Activated CD8-positive, alpha-beta memory T cell treated with anti-CD3 and anti-CD28 coated beads, Interleukin-2, amount 50 U/mL, for 1 hour (primary cell): ENCODE results near the gene DYSF.

Experiments used
- DNase-seq: peaks from one replicate; pipeline ENCODE4 v3.0.0-alpha.2; 2020; ENCODE audit errors: extremely low read depth

Gene DYSF

DNA sequence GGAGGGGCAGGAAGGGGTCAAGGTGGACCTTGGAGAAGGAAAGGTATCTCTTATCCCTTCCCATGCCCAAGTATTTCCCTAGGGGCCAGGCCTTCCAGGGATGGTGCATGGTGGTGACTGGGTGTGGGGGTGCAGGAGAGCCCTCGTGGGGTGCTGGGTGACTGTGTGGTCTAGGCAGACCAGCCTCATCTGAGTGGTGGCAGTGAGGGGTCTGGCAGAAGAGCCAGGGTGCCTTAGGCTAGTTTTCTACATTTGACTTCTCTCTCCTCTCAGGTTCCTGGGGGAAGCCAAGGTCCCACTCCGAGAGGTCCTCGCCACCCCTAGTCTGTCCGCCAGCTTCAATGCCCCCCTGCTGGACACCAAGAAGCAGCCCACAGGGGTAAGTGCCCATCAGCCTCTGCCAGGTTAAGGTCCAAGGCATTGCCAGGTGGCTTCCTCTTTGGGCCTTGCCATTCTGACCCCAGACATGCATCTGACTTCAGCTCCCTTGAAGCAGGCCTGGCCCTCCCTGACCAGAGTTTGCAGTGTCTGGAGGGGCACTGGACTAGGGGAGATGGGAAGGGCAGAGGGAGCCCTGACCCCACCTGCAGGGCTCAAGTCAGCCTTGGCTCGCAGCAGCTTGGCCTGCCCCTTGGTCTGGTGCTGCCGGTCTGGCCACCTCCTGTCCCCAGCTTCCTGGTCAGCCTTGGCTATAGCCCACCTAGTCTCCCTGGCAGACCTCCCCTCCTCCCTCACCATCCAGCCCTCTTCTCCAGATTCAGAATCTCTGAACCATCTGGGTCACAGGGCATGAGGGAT is 49.8 kb downstream of the DYSF start:
- no peak for DNase-seq

DNA sequence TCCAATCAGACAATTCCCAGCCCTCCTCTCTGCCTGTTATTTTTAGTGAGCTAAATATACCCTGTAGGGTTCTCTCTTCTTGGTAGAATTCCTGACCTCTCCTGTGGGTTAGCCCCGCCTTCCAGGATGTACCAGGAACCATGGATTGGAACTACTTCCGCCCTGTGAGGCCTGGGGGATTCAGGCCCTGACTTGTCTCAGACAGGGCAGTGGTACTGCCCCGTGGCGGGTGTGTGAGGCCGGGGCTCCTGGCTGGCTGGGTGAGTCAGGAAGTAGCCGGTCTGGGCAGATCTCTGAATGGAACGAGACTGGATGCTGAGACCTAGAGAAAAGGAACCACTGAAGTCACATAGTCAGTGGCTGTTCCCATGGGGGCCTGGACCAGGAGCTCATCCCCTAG is 50.5 kb downstream of the DYSF start:
- no peak for DNase-seq

DNA sequence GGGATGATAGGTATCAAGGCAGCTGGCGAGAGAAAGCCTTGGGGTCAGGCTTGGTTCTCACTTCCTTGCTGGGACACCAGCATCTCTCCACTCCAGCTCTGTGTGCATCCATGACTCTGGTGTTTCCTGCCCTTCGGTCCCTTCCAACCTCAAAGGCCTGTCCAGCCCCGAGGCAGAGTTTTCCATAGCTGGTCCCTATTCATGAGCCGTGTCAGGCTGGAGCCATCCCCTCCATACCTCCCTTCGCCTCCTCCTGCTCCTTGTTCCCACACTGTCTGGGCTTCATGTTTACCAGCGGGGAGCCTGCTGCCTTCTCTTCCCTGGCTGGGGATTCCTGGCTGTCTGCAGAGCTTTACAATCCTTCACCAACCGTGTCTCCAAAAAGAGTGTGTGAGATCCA is 51.2 kb downstream of the DYSF start:
- DNase-seq: no peak

DNA sequence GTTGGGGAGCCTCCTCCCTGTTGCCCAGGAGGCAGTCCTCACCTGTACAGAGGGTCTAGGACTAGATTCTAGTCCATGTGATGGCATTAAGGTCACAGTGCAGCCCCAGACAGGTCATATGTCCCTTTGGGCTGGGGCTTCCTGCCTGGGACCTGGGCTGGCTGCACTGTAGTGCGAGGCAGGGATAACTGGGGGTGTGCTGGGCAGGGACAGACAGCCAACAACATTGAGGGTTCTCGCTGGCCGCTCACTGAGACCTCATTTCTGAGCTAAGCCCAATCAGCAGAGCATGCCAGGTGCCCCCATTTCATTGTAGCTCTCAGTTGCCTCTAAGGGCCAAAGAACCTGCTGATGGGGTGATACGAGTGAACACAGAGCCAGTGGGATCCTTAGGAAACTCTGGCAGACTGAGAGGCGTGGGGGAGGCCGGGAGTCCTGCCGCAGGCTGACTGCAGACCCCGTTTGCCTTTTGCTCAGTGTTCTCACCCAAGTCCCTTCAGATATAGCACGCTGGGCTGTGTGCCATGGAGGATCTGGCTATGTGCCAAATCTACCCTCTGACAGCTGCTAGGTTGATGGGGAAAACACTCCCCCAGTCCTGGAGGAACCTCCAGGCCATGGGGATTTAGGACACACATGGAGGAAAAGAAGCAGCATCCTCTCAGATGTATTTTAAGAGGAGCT is 51.9 kb downstream of the DYSF start:
- no peak for DNase-seq

DNA sequence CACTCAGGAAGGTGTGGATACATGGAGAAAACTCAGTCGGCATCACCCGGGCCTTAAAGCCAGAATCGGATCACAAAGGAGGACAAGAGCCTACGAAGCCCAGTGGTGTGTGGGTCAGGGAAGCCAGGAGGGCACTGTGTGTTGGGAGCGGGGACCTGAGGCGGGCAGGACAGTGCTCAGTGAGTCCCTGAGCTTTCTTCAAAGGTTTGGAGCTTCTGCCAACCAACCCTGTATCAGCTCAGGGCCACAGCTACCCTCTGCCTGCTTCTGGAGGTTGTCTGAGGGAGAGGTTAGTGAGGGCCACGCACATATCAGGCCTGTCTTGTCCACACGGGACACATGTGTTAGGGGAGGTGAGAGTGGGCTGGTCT is 52.4 kb downstream of the DYSF start:
- DNase-seq: no peak

DNA sequence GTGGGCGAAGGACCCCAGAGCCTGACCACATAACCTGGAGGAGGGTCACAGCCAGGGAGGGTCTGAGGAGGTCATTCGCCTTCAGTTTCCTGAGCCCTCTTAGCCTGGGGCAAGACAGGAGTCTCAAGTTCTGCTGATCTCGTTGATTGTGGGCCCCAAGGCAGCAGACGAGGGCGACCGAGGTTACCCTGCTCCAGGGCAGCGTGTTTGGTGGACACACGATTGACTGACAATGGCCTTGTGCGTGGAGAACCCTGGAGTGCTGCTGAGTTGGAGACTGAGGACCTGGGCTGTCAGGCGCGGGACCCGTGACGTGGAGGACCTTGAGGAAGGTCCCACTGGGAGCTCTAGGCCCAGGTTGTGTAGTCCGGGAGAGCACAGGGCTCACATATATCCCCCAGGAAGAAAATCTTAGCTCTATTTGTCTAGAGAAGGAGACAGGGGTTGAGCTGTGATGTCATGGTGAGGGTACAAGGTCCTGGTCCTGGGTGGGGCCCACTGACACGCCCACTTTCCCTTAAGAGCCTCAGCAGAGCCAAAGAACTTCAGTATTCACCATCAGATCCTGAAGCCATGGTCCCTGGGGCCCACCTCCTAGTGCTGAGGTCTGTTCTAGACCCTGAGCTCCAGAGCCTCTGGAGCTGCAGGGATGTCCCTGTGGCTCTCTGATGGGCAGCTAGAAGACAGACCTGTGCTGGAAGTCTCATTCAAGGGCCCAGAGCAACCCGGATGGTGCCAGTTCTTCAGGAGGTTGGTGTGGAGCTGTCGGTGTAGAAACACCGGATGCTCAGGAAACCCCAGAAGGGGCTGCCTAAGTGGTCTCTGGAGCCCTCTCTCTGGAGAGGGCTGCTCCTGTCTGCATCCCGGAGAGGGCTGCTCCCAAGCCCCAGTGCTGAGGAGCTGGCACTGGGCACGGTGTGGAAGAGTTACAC is 53.1 kb downstream of the DYSF start:
- DNase-seq: no peak

DNA sequence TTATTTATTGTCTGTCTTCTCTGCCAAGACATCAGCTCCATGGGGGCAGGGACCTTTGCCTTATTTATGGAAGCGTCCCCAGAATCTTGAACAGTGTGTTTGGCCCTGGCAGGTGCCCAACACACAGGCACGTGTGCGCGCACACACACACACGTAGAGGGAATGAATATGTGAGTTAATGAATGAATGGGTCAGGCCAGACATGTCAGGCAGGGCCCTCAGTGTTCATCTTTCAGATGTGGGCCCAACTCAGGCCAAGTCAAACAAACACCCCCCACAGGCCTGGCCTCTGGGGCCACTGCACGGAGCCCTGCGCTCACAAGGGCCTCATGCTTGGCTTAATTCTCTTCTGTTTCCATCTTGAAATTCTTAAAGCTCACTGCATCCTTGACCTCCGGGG is 54.1 kb downstream of the DYSF start:
- DNase-seq: no peak

DNA sequence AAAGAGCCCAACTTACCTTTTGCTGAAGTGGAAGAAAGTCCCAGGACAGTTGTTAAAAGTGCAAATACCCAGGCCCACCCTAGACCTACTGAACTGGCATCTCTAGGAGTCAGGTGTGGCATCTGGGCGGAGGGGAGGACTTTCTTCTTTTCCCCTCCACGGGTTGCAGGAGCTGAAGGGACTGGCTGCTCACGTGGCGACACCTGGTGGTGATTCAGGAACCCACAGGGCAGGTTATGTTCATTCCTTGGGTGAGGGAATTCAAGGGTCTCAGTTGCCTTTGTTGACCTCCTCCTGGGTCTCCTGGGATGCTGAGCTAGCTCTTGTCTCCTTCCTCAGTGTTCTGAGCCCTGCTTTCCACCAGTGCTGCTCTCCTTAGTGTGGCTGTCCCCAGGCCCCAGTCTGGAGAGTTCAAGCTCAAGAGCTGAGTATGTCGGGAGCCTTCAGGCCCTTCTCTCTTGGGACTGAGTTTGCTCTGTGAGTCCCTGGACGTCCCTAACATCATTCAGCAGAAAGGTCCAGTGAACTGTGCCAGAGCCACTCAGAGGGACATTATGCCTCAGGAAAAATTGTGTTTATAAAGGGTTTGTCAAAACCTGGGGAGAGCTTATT is 56.9 kb downstream of the DYSF start:
- peak; percentile 25 for DNase-seq

DNA sequence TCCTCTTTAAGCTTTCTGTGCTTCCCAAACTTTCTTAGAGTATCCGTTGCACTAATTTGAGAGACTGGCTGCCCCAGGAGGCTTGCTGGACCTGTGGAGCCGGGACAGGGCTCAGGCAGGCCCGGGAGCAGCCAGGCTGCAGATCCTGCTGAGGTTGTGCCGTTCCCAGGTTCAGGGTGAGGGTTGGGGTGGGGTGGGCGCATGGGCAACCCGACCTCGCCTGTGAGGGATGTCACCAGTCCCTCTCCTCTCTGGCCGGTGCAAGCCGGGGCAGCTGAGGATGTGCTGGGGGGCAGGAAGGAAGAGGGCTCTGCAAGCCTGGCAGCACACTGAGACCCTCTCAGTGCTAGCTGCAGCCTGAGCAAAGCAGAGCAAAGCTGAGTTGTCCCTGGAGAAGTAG is 57.6 kb downstream of the DYSF start:
- DNase-seq: no peak

DNA sequence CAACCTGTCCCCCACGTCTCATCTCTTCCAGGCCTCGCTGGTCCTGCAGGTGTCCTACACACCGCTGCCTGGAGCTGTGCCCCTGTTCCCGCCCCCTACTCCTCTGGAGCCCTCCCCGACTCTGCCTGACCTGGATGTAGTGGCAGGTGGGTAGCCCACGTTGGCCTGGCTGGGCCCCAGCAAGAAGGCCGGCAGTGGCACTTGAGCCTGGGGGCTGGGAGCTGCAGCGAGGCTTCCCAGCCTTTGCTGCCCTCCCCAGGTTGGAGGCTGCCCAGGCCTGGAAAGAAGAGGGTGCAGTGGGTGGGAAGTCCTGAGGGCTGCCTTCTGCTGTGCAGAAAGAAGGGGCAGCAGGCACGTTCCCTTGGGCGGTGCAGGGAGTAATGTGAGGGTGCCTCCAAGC is 58.4 kb downstream of the DYSF start:
- no peak for DNase-seq

DNA sequence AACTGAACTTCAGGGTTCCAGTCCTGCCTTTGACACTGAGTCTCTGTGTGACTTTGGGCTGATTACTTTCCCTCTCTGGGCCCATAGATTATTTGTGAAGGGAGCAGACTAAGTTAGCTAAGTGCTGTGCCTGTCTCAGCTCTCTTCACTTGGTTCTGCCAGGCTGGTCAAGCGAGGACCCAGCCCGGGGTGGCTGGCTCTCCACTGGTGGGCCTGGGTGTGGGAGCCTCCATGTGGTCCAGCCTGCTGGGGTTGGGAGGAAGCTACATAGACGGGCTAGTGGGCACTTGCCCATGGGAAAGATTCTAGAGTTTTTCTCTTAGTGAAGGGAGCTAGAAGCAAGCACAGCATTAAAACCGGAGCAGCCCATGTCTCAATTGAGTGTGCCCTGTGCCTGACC is 59.0 kb downstream of the DYSF start:
- no peak for DNase-seq

DNA sequence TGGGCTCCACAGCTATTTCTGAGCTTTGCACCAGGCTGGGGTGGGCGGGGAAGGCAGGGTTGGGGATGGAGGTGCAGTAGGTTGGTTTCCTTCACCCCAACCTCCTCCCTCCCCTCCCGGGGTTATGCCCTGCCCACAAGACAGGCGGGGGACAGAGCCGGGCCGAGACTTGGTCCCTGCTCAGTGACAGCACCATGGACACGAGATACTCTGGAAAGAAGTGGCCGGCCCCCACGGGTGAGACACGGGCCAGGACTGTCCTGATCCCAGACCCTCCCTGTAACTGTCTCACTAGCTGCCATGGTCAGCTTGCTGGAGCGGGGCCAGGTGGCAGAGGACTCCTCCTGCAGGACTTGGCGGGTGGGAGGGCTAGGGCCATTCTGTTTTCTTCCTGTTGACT is 59.7 kb downstream of the DYSF start:
- DNase-seq: no peak

DNA sequence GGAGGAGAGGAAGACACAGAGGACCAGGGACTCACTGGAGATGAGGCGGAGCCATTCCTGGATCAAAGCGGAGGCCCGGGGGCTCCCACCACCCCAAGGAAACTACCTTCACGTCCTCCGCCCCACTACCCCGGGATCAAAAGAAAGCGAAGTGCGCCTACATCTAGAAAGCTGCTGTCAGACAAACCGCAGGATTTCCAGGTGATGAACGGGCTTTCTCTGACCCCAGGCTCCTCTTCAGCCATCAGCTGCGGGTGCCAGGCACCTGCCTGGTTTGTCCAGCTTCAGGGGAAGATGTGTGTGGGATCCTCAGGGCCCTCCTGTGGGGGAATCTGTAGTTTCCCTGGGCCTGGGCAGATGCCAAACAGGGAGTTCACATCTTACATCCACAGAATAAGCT is 60.4 kb downstream of the DYSF start:
- no peak for DNase-seq

DNA sequence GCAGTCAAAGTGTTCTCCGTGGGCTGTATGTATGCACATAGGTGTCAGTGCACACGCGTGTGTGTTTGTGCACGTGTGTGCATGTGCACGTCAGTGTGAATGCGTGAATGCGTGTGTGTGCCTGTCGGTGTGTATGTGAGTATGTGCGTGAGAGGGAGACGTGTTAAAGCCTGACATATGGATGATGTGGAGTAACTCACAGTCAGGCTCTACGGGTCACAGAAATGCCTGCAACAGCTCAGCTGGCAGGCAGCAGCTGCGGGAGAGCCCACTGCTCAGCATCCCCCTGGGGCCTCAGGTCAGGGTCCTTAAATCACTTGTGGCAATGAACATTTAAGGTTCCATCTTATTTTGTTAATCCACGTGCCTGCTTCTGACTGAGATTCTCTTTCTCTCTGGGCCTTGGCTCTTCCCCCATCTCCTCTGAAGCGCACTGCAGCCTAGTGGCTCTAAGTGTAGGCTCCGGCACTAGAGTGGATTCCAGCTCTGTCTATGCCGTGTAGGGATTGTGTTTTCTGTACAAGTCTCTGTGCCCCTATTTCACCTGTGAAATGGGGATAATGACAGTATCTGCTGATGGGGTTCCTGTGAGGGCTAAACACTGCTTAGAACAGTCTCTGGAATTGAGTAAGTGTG is 63.0 kb downstream of the DYSF start:
- DNase-seq: no peak

DNA sequence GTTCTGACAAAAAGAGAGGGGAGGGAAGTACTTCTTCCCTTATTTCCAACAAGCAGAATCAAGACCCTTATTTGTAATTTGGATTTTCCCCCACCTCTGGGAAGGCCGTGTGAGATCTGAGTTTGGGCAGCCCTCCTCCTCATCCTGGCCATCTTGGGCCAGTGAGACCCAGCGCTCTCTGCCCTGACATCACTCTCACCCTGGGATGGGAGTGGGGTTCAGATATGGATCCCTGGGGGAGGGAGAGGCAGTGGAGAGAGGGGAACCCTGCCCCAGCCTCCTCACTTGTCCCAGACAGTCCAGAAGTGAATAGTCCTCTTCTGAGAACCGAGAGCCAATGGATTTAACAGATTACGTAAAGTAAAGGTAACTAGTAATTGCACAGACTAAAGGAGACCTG is 64.5 kb downstream of the DYSF start:
- DNase-seq: no peak

DNA sequence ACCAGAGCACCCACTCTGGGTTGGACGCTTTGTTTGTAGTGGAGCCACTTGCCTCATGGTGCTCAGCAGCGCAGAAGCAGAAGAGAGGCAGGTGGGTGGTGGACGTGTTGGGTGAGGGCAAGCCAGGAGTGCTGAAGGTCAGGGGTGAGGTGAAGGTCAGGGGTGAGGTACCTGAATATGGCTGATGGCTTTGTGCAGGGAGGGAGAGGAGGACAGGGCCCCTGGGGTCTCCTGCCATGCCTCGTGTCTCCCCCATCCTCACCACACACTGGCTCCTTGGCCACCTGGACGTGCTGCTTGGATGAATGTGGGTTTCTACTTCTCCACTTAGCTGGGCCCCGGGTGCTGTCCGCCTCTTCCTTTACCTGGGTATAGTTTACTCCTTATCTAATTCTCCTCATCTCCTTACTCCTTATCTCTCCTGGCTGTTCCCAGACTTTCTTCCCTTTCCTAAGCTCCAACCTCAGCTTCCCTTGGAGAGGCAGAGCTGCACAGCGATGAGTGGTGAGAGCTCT is 68.1 kb downstream of the DYSF start:
- DNase-seq: no peak

DNA sequence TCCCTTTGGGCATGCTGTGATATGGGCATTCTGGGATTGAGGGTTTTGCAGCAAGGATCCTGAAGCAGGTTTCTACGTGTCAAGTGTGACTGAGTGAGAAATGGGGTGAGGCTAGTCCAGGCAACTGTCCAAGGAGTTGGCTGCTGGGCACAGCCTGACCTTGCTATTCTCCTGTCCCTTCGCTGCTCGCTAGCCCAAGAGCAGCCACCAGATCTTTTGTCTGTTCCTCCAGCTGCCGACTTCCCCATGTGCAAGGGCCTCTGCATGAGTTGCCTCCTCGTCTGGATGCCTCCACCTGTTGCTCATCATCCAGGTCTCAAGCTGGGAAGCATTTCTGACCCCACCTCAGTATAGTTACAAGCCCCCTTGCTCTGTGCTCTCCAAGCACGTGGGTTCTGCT is 71.1 kb downstream of the DYSF start:
- no peak for DNase-seq

DNA sequence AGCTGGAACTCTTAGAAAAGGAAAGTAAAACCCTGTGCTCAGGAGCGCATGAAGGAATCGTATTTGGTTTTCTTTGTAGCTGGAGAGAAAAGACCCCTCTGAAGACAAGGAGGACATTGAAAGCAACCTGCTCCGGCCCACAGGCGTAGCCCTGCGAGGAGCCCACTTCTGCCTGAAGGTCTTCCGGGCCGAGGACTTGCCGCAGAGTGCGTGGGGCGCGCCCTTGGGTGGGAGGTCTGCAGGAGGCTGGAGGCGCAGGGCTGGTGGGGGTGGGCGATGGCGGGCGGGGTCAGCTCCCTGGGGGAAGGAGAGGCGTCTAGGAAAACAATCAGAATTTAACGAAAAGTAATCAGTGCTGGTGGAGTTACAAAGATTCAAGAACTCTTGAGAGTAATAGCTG is 72.8 kb downstream of the DYSF start:
- no peak for DNase-seq

DNA sequence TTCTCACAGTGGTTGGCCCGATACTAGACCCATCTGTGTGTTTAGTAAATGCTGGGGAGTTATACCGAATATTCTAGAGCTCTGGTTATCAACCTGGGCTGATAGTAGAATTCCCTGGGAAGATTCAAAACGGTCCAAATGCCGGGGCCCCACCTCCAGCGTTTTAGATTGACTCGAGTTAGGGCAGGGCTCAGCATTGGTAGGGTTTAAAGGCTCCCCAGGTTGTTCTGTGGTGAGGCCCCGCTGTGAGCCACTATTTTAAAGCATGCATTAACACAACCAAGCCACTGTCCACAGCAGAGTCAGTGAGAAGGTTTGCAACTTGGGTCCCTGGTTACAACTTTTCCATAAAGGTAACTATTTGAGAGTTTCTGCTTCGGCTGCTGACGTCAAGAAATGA is 73.6 kb downstream of the DYSF start:
- no peak for DNase-seq

DNA sequence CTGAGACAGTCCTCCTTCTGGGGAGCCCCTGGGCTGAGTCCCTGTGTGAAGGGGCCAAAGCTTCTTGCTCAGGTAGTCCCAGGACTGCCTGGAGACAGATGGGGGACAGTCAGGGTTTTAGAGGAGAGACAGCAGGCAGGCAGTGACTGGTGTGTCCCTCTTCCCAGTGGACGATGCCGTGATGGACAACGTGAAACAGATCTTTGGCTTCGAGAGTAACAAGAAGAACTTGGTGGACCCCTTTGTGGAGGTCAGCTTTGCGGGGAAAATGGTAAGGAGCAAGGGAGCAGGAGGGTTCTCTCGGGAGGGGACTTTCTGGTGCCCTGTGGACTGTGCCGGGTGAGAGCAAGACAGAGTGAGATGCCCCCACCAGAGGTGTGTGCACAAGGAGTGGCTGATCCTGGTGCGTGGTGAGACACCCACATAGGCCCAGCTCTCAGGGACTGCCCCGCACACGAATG is 74.8 kb downstream of the DYSF start:
- DNase-seq: no peak

DNA sequence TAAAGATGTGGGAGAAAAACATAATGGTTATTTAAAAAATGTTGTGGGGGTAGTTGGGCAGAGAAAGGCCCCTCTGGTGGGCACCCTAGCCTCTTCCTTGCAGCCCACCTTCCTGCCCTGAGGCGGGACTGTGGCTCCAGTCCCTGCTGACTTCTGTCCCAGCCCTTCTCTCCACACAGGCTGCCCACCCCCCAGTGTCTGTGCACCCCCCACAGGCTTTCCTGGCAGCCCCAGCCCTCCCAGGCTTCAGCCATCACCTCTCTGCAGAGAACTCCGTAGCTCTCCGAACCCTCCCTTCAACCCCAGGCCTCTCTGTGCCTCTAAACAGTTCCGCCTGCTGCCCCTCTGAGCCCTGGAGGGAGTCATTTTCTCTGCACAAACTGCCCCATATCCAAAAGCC is 75.4 kb downstream of the DYSF start:
- no peak for DNase-seq
